Psoas muscle (tissue), 8 donors: ENCODE data around the gene FERMT2. TPM values are rescaled to one million over a fixed set of nuclear protein-coding genes. Genes with fewer than 3 reads are reported as not detected.

Source experiments
- ATAC-seq, 4 donors: fragments of 200-7000 bp; cut with Tn5 transposase; one replicate each; pipeline ENCODE4 v1.9.1; 2020; ENCODE audit warnings: moderate library complexity in 3 of 4, mild to moderate bottlenecking in 2 of 4
- DNase-seq, 2 donors: peaks; one replicate each; pipeline ENCODE4 v3.0.0-alpha.2; 2020
- H3K27ac ChIP-seq: fragments of 200-600 bp; one replicate; pipeline ENCODE4 v1.8.0; 2022
- H3K27me3 ChIP-seq, 3 donors: fragments of 200-600 bp in 1 of 3; one replicate each; pipeline versions ENCODE4 v1.6.1 to v1.8.0; 2013 to 2022; ENCODE audit warnings: low read length in 2 of 3, mild to moderate bottlenecking in 2 of 3, moderate library complexity in 1 of 3; ENCODE audit not compliant: insufficient read depth in 3 of 3
- H3K36me3 ChIP-seq, 2 donors: fragments of 200-600 bp in 1 of 2; one replicate each; pipeline versions ENCODE4 v1.6.1 to v1.8.0; 2013 to 2022; ENCODE audit warnings: low read depth in 1 of 2, mild to moderate bottlenecking in 1 of 2, moderate library complexity in 1 of 2; ENCODE audit not compliant: insufficient read depth in 1 of 2
- H3K4me1 ChIP-seq: fragments of 200-600 bp; one replicate; pipeline ENCODE4 v1.8.0; 2022
- H3K4me3 ChIP-seq: fragments of 200-600 bp; one replicate; pipeline ENCODE4 v1.8.0; 2022; ENCODE audit warnings: mild to moderate bottlenecking
- H3K9me3 ChIP-seq: fragments of 200-600 bp; one replicate; pipeline ENCODE4 v1.8.0; 2022
- WGBS, 3 donors: extraction: QIAGEN DNeasy Blood & Tissue Kit; methylation state at CpG; one replicate each; pipeline versions ENCODE4 v1.1.6 to v1.1.7; 2013; 5-methylcytosine and 5-hydroxymethylcytosine counted together
- intact Hi-C, 2 donors: fragments of 100-400 bp; cut with DNase I; formaldehyde crosslinking; loops; one replicate each; pipeline versions ENCODE4 v1.11.0 to v1.14.2; 2022
- polyA plus RNA-seq, 3 donors: library from polyadenylated mRNA; stranded (reverse); fragments of 200-250 nt; gene quantifications; one replicate each; pipeline ENCODE4 v1.2.3, GENCODE V29; 2013
- total RNA-seq, 4 donors: library from RNA; stranded (reverse); fragmentation: NEBNext Ultra II Directional in 2 of 4; extraction: Animal tissue kit (Norgen Biotek cat#: 25700) in 2 of 4; gene quantifications; one replicate each; pipeline versions ENCODE4 v1.2.1 to v1.2.4, GENCODE V29; 2021 to 2023
- TF ChIP-seq, protein P1 (sequence below): fragments of 200-600 bp; IDR thresholded peaks from one replicate; pipeline ENCODE4 v1.8.0; 2022; ENCODE audit warnings: antibody characterized with exemption
- donor health status: healthy with polysubstance abuse.
- donor health status: DM: no; HTN: no; CAD: no; lungs with moderate emphysema.
- donor health status: Bipolar disorder and iron deficiency.
- donor health status: healthy.
- donor health status: DM: yes; HTN: yes; CAD: no.
- donor health status: DM: no; HTN: no; CAD: no.
- donor health status: DM: no; HTN: no; CAD: no.
- donor health status: DM: yes; HTN: yes; CAD: no.

FERMT2 gene
- total and polyA plus RNA-seq, 7 donors = 36.6 to 219 (median 78.3) TPM

DNA sequence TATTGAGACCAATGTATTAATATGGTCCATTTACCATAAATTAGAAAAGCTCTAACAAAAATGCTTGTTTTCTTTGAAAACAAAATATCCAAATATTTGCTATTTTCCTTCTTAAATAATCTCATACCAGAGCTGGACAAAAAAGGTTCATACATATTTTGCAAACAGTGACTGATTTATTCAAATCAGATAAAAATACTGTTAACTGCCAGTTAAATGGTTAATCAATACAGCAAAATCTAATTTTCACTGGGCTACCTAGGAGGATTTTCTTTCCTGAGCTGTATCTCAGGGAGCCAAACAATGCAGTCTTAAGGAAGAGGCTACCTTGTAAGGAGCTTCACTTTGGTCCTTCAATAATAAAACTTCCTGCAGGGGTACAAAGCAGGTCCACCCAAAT, 2.0 kb downstream of the FERMT2 start:
- Histone ChIP-seq H3K36me3 (peaks cover 0 to 17% of the 10 kb centered on the region in 2 donors), H3K9me3 (no peaks in the 10 kb centered on the region), H3K27me3 (no peaks in the 10 kb centered on the region), H3K27ac (peak overlapping the region; percentile 99), H3K4me1 (peaks cover 25% of the 10 kb centered on the region), H3K4me3 (peak overlapping the region; percentile 96)
- ATAC-seq = no peak
- DNase-seq = no peak
- TF ChIP-seq, protein P1, sequence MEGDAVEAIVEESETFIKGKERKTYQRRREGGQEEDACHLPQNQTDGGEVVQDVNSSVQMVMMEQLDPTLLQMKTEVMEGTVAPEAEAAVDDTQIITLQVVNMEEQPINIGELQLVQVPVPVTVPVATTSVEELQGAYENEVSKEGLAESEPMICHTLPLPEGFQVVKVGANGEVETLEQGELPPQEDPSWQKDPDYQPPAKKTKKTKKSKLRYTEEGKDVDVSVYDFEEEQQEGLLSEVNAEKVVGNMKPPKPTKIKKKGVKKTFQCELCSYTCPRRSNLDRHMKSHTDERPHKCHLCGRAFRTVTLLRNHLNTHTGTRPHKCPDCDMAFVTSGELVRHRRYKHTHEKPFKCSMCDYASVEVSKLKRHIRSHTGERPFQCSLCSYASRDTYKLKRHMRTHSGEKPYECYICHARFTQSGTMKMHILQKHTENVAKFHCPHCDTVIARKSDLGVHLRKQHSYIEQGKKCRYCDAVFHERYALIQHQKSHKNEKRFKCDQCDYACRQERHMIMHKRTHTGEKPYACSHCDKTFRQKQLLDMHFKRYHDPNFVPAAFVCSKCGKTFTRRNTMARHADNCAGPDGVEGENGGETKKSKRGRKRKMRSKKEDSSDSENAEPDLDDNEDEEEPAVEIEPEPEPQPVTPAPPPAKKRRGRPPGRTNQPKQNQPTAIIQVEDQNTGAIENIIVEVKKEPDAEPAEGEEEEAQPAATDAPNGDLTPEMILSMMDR = no peak
- intact Hi-C loops = no loop called here

DNA sequence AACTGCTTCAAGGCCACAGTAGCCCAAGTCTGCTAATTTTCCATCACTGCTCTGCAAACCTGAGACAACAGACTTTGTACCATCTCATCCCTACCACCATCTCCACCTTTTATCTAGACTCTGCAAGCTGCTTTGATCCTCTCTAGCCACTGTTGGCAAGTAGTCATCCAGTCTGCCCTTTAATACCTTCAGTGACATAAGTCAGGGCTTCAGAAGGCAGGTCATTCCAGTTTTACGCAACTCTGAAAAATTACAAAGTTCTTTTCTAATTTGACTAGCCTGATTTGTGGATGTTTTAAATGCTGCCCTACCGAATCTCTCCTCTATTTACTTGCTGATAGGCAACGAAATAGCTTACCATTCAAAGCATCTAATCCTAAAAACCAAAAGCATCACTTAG, 2.8 kb downstream of the FERMT2 start:
- intact Hi-C loops = no loop called here
- peaks cover 0 to 17% of the 10 kb centered on the region in 2 donors for H3K36me3 ChIP-seq
- peak overlapping the region; percentile 96 for H3K4me3 ChIP-seq
- no peaks in the 10 kb centered on the region for H3K9me3 ChIP-seq
- ATAC-seq (no peak), DNase-seq (no peak)
- H3K27ac ChIP-seq = peak overlapping the region; percentile 3
- peaks cover 32% of the 10 kb centered on the region for H3K4me1 ChIP-seq
- TF ChIP-seq, protein P1 = no peak
- H3K27me3 ChIP-seq = no peaks in the 10 kb centered on the region
- WGBS, 3 donors = 46 to 63% (median 55%) methylated on average over 3 of the region's 3 CpGs

DNA sequence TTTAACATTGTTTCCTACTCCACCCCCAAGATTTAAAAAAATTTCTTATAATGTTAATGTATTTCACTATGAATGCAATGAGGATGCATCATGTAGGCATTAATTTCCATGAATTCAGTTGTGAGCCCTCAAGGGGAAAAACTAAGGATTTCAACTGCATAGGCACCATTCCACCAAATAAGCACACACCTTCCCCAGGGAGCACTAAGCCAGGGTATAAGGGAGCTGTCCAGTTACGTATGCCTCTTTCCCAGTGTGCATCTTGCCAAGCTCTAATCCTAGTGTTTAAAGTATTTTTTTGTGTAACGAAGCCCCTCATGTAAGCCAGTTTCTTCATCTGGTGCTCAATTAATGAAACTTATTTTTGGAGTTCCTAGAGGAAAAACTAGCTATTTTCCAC, 6.6 kb downstream of the FERMT2 start:
- no peak overlapping the region for H3K4me3 ChIP-seq
- ATAC-seq (no peak), DNase-seq (no peak)
- H3K36me3 ChIP-seq = peaks cover 0 to 17% of the 10 kb centered on the region in 2 donors
- intact Hi-C loops = no loop called here
- 24 to 61% (median 29%) methylated on average over 2 of the region's 2 CpGs for WGBS, 3 donors
- H3K27me3 ChIP-seq = no peaks in the 10 kb centered on the region
- H3K27ac ChIP-seq = no peak overlapping the region
- peaks cover 45% of the 10 kb centered on the region for H3K4me1 ChIP-seq
- H3K9me3 ChIP-seq = no peaks in the 10 kb centered on the region
- TF ChIP-seq, protein P1 = no peak

DNA sequence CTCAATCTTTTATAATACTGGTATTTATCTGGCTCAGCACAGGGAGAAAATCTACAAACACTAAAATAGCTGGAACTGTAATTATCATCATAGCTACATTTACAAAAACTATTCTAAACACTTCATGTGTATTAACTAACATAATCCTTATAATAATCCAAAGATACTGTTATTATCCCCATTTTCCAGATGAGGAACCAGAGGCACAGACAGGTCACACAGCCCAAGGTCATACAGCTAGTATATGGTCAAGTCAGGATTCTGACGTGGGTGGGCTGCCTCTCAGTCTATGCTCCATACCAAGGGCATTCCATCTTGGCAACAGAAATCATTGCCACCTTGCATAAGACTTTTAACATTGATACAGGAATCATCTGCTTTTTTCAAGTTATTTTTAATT, 11.4 kb downstream of the FERMT2 start:
- intact Hi-C loops = no loop called here
- 57 to 76% (median 74%) methylated on average over 1 of the region's 1 CpG for WGBS, 3 donors
- H3K4me1 ChIP-seq = peaks cover 62% of the 10 kb centered on the region

DNA sequence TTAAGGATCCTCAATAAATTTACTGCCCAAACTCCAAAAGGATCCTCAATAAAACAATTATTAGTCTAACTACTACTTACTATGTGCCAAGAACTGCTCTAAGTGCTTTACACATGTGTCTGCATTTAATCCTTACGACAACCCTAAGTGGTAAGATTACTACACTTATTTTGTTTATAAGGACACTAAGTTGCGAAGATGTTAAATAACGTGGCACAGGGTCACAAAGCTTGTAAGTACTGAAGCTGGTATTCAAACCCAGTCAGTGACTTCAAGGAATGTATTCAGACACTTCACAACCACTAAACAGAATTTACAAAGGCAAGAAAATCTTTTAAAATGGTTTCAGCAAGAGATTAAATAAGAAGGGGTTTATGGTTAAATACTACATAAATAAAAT, 13.0 kb downstream of the FERMT2 start:
- peaks cover 60% of the 10 kb centered on the region for H3K4me1 ChIP-seq
- TF ChIP-seq, protein P1 = no peak
- 76 to 88% (median 82%) methylated on average over 3 of the region's 3 CpGs for WGBS, 3 donors
- DNase-seq = no peak
- no peak for ATAC-seq
- no peak overlapping the region for H3K27ac ChIP-seq
- H3K9me3 ChIP-seq = no peaks in the 10 kb centered on the region
- intact Hi-C loops = no loop called here
- H3K4me3 ChIP-seq = no peak overlapping the region
- H3K36me3 ChIP-seq = no peaks in the 10 kb centered on the region
- no peaks in the 10 kb centered on the region for H3K27me3 ChIP-seq

More for the DNA sequence above, 11.4 kb downstream of the FERMT2 start:
- H3K9me3 ChIP-seq = no peaks in the 10 kb centered on the region
- no peak overlapping the region for H3K4me3 ChIP-seq
- no peak for ATAC-seq
- TF ChIP-seq, protein P1 = no peak
- no peaks in the 10 kb centered on the region for H3K27me3 ChIP-seq
- no peak overlapping the region for H3K27ac ChIP-seq
- H3K36me3 ChIP-seq = no peaks in the 10 kb centered on the region
- no peak for DNase-seq
